HL-60 (cell line): Measurements from ENCODE around the gene GSTO2.

ENCODE experiments used
- DNase-seq, 2 experiments: peaks; one replicate each; pipeline ENCODE4 v3.0.0-alpha.2; 2010 to 2020; ENCODE audit warnings: low read depth in 1 of 2, low spot score in 1 of 2
- H3K27ac ChIP-seq: fragments of 250-450 bp; sonication (Bioruptor Pico); replicated peaks from 2 replicates; pipeline ENCODE4 v1.5.1; 2020; ENCODE audit warnings: mild to moderate bottlenecking, moderate library complexity
- H3K27me3 ChIP-seq: fragments of 250-450 bp; sonication (Bioruptor Pico); 2 replicates; pipeline ENCODE4 v1.5.1; 2021; ENCODE audit warnings: mild to moderate bottlenecking, moderate library complexity; ENCODE audit not compliant: insufficient read depth, poor library complexity, severe bottlenecking
- H3K4me3 ChIP-seq: replicated peaks from 2 replicates; pipeline ENCODE4 v1.5.1; 2011; ENCODE audit warnings: mild to moderate bottlenecking, control low read depth, low read length; ENCODE audit not compliant: insufficient read depth
- GABPA ChIP-seq: IDR thresholded peaks from 2 replicates; pipeline ENCODE4 v1.6.1; 2012; ENCODE audit warnings: low read depth
- POLR2AphosphoS5 ChIP-seq: IDR thresholded peaks from 2 replicates; pipeline ENCODE4 v1.6.1; 2012; ENCODE audit warnings: low read depth
- REST ChIP-seq: IDR thresholded peaks from 2 replicates; pipeline ENCODE4 v1.6.1; 2012; ENCODE audit warnings: low read depth; ENCODE audit not compliant: insufficient replicate concordance
- SPI1 ChIP-seq: IDR thresholded peaks from 2 replicates; pipeline ENCODE4 v1.6.1; 2012; ENCODE audit warnings: low read depth, mild to moderate bottlenecking, borderline replicate concordance
- TF ChIP-seq, protein P1 (sequence below): IDR thresholded peaks from one replicate; pipeline ENCODE4 v1.5.1; 2011; ENCODE audit warnings: low read length, control low read depth, inconsistent platforms; ENCODE audit not compliant: insufficient read depth

The GSTO2 gene

GRCh38 chr10:104257235-104257634 lies 11.7 kb upstream of the GSTO2 start:
- no peak overlapping the region for H3K4me3 ChIP-seq
- DNase-seq, result no peak
- H3K27ac ChIP-seq, result no peak overlapping the region
- TF ChIP-seq POLR2AphosphoS5, result no peak
- no peak for TF ChIP-seq SPI1
- no peak for TF ChIP-seq GABPA
- TF ChIP-seq REST, result no peak
- TF ChIP-seq, protein P1, sequence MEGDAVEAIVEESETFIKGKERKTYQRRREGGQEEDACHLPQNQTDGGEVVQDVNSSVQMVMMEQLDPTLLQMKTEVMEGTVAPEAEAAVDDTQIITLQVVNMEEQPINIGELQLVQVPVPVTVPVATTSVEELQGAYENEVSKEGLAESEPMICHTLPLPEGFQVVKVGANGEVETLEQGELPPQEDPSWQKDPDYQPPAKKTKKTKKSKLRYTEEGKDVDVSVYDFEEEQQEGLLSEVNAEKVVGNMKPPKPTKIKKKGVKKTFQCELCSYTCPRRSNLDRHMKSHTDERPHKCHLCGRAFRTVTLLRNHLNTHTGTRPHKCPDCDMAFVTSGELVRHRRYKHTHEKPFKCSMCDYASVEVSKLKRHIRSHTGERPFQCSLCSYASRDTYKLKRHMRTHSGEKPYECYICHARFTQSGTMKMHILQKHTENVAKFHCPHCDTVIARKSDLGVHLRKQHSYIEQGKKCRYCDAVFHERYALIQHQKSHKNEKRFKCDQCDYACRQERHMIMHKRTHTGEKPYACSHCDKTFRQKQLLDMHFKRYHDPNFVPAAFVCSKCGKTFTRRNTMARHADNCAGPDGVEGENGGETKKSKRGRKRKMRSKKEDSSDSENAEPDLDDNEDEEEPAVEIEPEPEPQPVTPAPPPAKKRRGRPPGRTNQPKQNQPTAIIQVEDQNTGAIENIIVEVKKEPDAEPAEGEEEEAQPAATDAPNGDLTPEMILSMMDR, result no peak
- no peaks in the 10 kb centered on the region for H3K27me3 ChIP-seq

DNA sequence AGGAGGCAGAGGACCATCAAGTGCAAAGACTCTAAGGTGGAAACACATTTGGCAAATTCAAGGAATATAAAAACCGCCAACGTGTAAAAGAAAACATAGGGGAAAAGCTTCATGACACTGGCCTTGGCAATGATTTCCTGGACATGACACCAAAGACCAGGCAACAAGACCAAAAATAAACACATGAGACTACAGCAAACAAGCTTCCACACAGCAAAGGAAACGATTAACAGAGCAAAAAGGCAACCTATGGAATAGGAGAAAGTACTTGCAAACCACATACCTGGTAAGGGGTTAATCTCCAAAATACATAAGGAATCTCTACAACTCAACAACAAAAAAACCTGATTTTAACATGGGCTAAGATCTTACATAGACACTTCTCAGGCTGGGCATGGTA lies 10.8 kb upstream of the GSTO2 start:
- H3K27me3 ChIP-seq, result no peaks in the 10 kb centered on the region
- TF ChIP-seq POLR2AphosphoS5 (no peak), GABPA (no peak), REST (no peak), SPI1 (no peak)
- TF ChIP-seq, protein P1, result no peak
- no peak for DNase-seq
- no peak overlapping the region for H3K27ac ChIP-seq
- H3K4me3 ChIP-seq, result no peak overlapping the region

DNA sequence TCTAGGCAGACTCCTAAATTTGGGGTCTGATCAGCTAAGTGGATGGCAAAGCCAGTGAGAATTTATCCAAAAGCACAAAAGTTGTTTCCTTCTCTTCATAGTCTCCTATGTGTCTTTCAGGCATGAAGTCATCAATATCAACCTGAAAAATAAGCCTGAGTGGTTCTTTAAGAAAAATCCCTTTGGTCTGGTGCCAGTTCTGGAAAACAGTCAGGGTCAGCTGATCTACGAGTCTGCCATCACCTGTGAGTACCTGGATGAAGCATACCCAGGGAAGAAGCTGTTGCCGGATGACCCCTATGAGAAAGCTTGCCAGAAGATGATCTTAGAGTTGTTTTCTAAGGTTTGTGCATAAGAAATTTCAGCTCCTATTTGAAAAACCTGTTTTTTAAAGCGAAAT lies 9.5 kb upstream of the GSTO2 start:
- Histone ChIP-seq H3K4me3 (no peak overlapping the region), H3K27ac (no peak overlapping the region), H3K27me3 (no peaks in the 10 kb centered on the region)
- DNase-seq, result no peak
- TF ChIP-seq SPI1, result no peak
- TF ChIP-seq REST, result no peak
- no peak for TF ChIP-seq GABPA
- TF ChIP-seq, protein P1, result no peak
- TF ChIP-seq POLR2AphosphoS5, result no peak
